GM21390 (cell line): ENCODE data around the gene HTR7.
"Not testable (repeated sequence)": the region's sequence is repeated elsewhere in the genome, so short reads cannot be mapped to it uniquely, and the experiment has no call there.

ENCODE experiments used
- ATAC-seq: cut with Tn5 transposase; IDR thresholded peaks from one replicate; pipeline ENCODE4 v1.9.1; 2021; ENCODE audit not compliant: unreplicated experiment

Gene HTR7

GRCh38 chr10:90859321-90859751, 1.5 kb upstream of the HTR7 start:
- ATAC-seq, result no peak

GRCh38 chr10:90858461-90858968, 676 bp upstream of the HTR7 start:
- no peak for ATAC-seq

GRCh38 chr10:90856964-90857634, 740 bp downstream of the HTR7 start:
- no peak for ATAC-seq

- no peak for ATAC-seq
These were observed 1.6 kb downstream of the HTR7 start for GRCh38 chr10:90856261-90856660.

GRCh38 chr10:90855126-90855525, 2.7 kb downstream of the HTR7 start:
- ATAC-seq, result no peak

- no peak for ATAC-seq
These were observed 7.7 kb downstream of the HTR7 start for GRCh38 chr10:90849956-90850749.

GRCh38 chr10:90847436-90847835, 10.4 kb downstream of the HTR7 start:
- no peak for ATAC-seq

GRCh38 chr10:90846746-90847145, 11.1 kb downstream of the HTR7 start:
- no peak for ATAC-seq

GRCh38 chr10:90845726-90846125, 12.1 kb downstream of the HTR7 start:
- no peak for ATAC-seq

- no peak for ATAC-seq
These were observed 15.1 kb downstream of the HTR7 start for GRCh38 chr10:90842725-90843124.

GRCh38 chr10:90837486-90837885, 20.4 kb downstream of the HTR7 start:
- ATAC-seq, result no peak

GRCh38 chr10:90834326-90834725, 23.5 kb downstream of the HTR7 start:
- no peak for ATAC-seq

- no peak for ATAC-seq
These were observed 25.7 kb downstream of the HTR7 start for GRCh38 chr10:90832111-90832510.

GRCh38 chr10:90822508-90822907, 35.3 kb downstream of the HTR7 start:
- no peak for ATAC-seq

- not testable (repeated sequence) for ATAC-seq
These were observed 36.0 kb downstream of the HTR7 start for GRCh38 chr10:90821864-90822263.

- ATAC-seq, result no peak
These were observed 37.9 kb downstream of the HTR7 start for GRCh38 chr10:90819911-90820310.

GRCh38 chr10:90818736-90819135, 39.1 kb downstream of the HTR7 start:
- no peak for ATAC-seq

- ATAC-seq, result no peak
These were observed 40.5 kb downstream of the HTR7 start for GRCh38 chr10:90817128-90817889.

GRCh38 chr10:90816466-90816865, 41.4 kb downstream of the HTR7 start:
- no peak for ATAC-seq

GRCh38 chr10:90813594-90814365, 44.1 kb downstream of the HTR7 start:
- ATAC-seq, result no peak

GRCh38 chr10:90807106-90807505, 50.7 kb downstream of the HTR7 start:
- not testable (repeated sequence) for ATAC-seq
